Activated naive CD4-positive, alpha-beta T cell treated with Interleukin-2 at 50 U/mL for 16 hours (primary cell): ENCODE results near the gene C5orf47.
"Not testable (repeated sequence)": the region's sequence is repeated elsewhere in the genome, so short reads cannot be mapped to it uniquely, and the experiment has no call there.

Source experiments
- DNase-seq: peaks from one replicate; pipeline ENCODE4 v3.0.0-alpha.2; 2020

The C5orf47 gene

GRCh38 chr5:173970878-173971650 lies 17.9 kb upstream of the C5orf47 start:
- DNase-seq = no peak

GRCh38 chr5:173971681-173972345 lies 17.2 kb upstream of the C5orf47 start:
- no peak for DNase-seq

GRCh38 chr5:173972607-173972924 lies 16.4 kb upstream of the C5orf47 start:
- no peak for DNase-seq

GRCh38 chr5:173972925-173973615 lies 15.9 kb upstream of the C5orf47 start:
- peak; percentile 78 for DNase-seq

- DNase-seq = peak; percentile 23
Observed at GRCh38 chr5:173973616-173973969, 15.4 kb upstream of the C5orf47 start.

GRCh38 chr5:173974688-173975239 lies 14.2 kb upstream of the C5orf47 start:
- DNase-seq = no peak

GRCh38 chr5:173981185-173981761 lies 7.7 kb upstream of the C5orf47 start:
- no peak for DNase-seq

- no peak for DNase-seq
Observed at GRCh38 chr5:173984218-173984617, 4.8 kb upstream of the C5orf47 start.

GRCh38 chr5:173989432-173990082 lies 587 bp downstream of the C5orf47 start:
- no peak for DNase-seq

- no peak for DNase-seq
Observed at GRCh38 chr5:173997331-173997730, 8.4 kb downstream of the C5orf47 start.

- DNase-seq = no peak
Observed at GRCh38 chr5:173998531-173998930, 9.6 kb downstream of the C5orf47 start.

- DNase-seq = no peak
Observed at GRCh38 chr5:174000076-174000475, 11.1 kb downstream of the C5orf47 start.

GRCh38 chr5:174003795-174004194 lies 14.8 kb downstream of the C5orf47 start:
- no peak for DNase-seq

- DNase-seq = no peak
Observed at GRCh38 chr5:174008922-174009321, 20.0 kb downstream of the C5orf47 start.

GRCh38 chr5:174010365-174010764 lies 21.4 kb downstream of the C5orf47 start:
- no peak for DNase-seq

GRCh38 chr5:174011441-174011840 lies 22.5 kb downstream of the C5orf47 start:
- no peak for DNase-seq

GRCh38 chr5:174020069-174020927 lies 31.3 kb downstream of the C5orf47 start:
- not testable (repeated sequence) for DNase-seq

GRCh38 chr5:174020928-174021304 lies 31.9 kb downstream of the C5orf47 start:
- no peak for DNase-seq

- no peak for DNase-seq
Observed at GRCh38 chr5:174022384-174023095, 33.6 kb downstream of the C5orf47 start.

GRCh38 chr5:174030286-174030685 lies 41.3 kb downstream of the C5orf47 start:
- DNase-seq = no peak
